Central memory CD8-positive, alpha-beta T cell (primary cell): Measurements from ENCODE around the gene CHPT1.
"Not testable (repeated sequence)": the region's sequence is repeated elsewhere in the genome, so short reads cannot be mapped to it uniquely, and the experiment has no call there.

Experiments used
- ATAC-seq: fragments of 150-1000 bp; cut with Tn5 transposase; replicated peaks from 2 replicates; pipeline ENCODE4 v1.10.0; 2022; ENCODE audit warnings: mild to moderate bottlenecking, moderate FRiP score, moderate number of reproducible peaks; ENCODE audit not compliant: poor library complexity, severe bottlenecking; ENCODE audit errors: extremely low read depth
- DNase-seq, 2 donors: peaks; one replicate each; pipeline ENCODE4 v3.0.0; 2021; ENCODE audit warnings: low spot score in 2 of 2
- H3K27ac Mint-ChIP-seq: one replicate; pipeline ENCODE4 v1.8.0; 2022; ENCODE audit warnings: low read depth, mild to moderate bottlenecking, moderate library complexity, mixed read lengths
- H3K27me3 Mint-ChIP-seq: one replicate; pipeline ENCODE4 v1.8.0; 2022; ENCODE audit warnings: mixed read lengths
- H3K36me3 Mint-ChIP-seq: one replicate; pipeline ENCODE4 v1.8.0; 2022; ENCODE audit warnings: mild to moderate bottlenecking, moderate library complexity, mixed read lengths; ENCODE audit not compliant: insufficient read depth
- H3K4me1 Mint-ChIP-seq: one replicate; pipeline ENCODE4 v1.8.0; 2022; ENCODE audit warnings: mixed read lengths
- H3K4me3 Mint-ChIP-seq: one replicate; pipeline ENCODE4 v1.8.0; 2022; ENCODE audit warnings: mild to moderate bottlenecking, moderate library complexity, mixed read lengths
- H3K9me3 Mint-ChIP-seq: one replicate; pipeline ENCODE4 v1.8.0; 2022; ENCODE audit warnings: mixed read lengths

CHPT1 gene

DNA sequence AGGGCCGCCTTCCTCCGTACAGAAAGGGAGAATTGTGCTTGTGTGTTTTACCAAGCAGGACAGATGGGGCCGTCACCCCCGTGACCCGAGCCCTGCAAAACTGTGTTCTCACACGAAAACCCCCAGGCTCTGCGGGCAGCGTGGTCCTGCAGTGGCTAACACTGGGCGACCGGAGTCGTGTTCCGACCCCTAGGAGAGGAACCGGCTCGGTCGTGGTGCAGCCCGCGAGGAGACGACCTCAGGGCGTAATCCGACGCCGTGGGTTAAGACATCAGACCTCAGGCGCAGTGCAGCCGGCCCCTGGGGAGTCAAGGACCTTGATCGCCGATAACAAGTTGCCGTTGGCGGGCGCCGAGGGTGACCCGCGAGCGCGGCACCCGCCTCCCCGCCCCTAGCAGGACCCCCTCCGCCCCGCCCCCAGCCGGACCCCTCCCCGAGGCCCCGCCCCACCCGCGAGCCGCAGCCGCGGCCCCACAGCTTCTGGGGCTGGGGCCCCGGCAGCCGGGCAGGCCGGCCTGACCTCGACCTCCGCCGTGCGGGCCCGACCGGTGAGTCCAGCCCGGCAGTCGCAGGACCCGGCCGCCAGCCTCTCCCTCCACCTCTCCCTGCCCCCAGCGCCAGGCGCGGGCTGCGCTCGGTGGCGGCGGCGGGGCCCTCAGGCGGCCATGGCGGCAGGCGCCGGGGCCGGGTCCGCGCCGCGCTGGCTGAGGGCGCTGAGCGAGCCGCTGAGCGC, at the start of gene CHPT1:
CHPT1 (plus strand) TSS at position 444 of the 733 bp plus-strand sequence; CDS start at position 666, 222 bp downstream.
- peak within 1 kb of the TSS; percentile 94 for H3K4me3 Mint-ChIP-seq

DNA sequence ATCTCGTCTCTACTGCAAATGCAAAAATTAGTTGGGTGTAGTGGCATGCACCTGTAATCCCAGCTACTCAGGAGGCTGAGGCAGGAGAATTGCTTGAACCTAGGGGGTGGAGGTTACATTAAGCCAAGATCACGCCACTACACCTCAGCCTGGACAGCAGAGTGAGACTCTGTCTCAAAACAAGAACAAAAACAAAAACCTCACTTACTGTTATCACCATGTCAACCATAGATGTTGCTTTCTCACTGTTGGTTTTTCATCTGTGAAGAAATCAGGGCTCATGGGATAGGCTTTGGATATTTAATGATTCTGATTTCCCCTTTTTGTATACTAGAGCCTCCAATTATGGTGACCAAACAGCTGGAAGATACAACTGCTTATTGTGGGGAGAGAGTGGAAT, 49.7 kb upstream of the CHPT1 start:
- DNase-seq (no peak), ATAC-seq (no peak)
- Mint-ChIP-seq H3K27me3 (peaks cover 52% of the 10 kb centered on the region), H3K4me3 (no peak overlapping the region), H3K4me1 (peaks cover 5% of the 10 kb centered on the region), H3K27ac (no peak overlapping the region), H3K9me3 (no peaks in the 10 kb centered on the region), H3K36me3 (peaks cover 2% of the 10 kb centered on the region)

More for the DNA sequence above, at the start of gene CHPT1:
- Mint-ChIP-seq H3K27me3 (no peaks in the 10 kb centered on the region), H3K4me1 (peaks cover 39% of the 10 kb centered on the region), H3K27ac (peak within 1 kb of the TSS; percentile 76), H3K9me3 (no peaks in the 10 kb centered on the region), H3K36me3 (peaks cover 11% of the 10 kb centered on the region)
- DNase-seq = peak; percentile 28 to 46
- peak; percentile 77 for ATAC-seq

DNA sequence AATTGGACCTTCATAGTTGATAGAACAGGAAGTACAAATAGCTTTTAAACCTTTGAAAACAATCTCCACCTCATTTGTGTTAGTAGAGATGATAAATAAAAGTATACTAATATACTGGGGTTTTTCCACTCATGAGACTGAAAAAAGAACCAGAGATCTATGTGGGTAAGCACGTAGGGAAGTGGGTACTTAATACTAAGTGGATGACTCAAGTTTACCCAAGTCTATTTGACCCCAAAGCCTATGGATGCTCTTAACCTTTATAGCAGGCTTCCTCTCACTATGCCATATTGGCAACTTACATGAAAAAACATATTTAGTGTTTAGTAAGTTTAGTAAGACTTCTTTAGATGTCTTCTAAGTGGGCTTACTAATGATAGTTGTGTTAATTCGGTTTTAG, 49.2 kb upstream of the CHPT1 start:
- Mint-ChIP-seq H3K27ac (no peak overlapping the region), H3K4me1 (peaks cover 5% of the 10 kb centered on the region), H3K9me3 (no peaks in the 10 kb centered on the region), H3K4me3 (no peak overlapping the region), H3K36me3 (peaks cover 2% of the 10 kb centered on the region), H3K27me3 (peaks cover 52% of the 10 kb centered on the region)
- DNase-seq = no peak
- ATAC-seq = no peak

DNA sequence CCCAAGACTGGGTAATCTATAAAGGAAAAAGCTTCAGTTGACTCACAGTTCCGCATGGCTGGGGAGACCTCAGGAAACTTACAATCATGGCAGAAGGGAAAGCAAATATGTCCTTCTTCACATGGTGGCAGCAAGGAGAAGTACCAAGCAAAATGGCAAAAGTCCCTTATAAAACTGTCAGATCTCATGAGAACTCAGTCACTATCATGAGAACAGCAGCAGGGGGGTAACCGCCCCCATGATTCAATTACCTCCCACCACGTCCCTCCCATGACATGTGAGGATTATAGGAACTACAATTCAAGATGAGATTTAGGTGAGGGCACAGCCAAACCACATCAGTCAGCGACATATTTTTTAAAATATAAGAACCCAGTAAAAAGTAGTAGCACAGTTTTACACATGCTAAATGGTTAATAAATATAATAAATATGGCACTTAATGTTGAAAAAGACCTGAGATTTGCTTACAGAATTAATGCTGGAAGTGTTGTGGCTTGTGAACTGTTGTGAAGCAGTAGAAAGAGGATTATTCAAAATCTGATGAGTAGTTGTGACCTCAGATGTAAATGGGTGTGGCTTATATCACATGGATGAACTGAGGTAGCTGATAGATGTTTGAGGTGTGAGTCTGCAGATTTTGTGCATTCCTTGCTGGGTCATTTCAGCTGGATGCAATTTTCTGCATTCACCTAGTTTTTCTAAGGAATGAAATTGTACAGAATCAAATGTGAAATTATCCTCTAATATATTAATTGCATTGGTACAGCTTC, 46.9 kb upstream of the CHPT1 start:
- no peak overlapping the region for H3K4me3 Mint-ChIP-seq
- H3K4me1 Mint-ChIP-seq = peaks cover 5% of the 10 kb centered on the region
- peaks cover 61% of the 10 kb centered on the region for H3K27me3 Mint-ChIP-seq
- no peak for DNase-seq
- no peaks in the 10 kb centered on the region for H3K9me3 Mint-ChIP-seq
- no peak overlapping the region for H3K27ac Mint-ChIP-seq
- no peak for ATAC-seq
- H3K36me3 Mint-ChIP-seq = peaks cover 2% of the 10 kb centered on the region

DNA sequence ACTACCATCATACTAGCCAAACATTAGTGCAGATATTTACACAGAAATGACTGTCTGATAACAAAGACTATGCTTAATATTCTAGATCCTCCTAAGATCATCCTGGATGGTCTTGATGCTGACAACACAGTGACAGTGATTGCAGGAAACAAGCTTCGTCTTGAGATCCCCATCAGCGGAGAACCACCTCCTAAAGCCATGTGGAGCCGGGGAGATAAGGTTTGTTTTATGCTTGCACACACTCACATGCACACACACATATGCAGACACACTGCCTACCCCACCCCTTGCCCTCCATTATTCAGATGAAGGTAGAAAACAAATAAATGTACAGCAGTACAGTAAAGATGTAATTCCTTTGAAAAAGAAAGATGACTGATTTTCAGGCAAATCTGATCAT, 44.4 kb upstream of the CHPT1 start:
- Mint-ChIP-seq H3K27ac (no peak overlapping the region), H3K27me3 (peaks cover 71% of the 10 kb centered on the region), H3K4me3 (no peak overlapping the region), H3K4me1 (no peaks in the 10 kb centered on the region), H3K36me3 (peaks cover 2% of the 10 kb centered on the region), H3K9me3 (no peaks in the 10 kb centered on the region)
- no peak for ATAC-seq
- DNase-seq = no peak

DNA sequence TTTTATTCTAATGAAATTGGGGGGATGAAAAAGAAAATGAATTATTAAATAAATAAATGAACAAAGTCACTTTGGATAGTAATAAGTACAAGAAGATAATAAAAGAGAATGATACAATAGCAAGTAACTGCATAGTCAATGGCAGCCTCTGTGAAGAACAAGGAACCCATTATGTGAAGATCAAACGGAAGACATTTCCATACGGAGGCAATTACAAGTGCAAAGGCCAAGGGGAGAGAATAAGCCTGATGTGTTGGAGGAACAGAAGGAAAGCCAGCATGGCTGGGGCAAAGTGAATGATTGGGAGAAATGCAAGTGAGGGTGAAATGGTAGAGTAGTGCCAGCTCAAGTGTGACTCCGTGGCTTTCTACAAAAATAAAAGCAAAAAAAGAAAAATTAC, 43.9 kb upstream of the CHPT1 start:
- Mint-ChIP-seq H3K36me3 (peaks cover 2% of the 10 kb centered on the region), H3K27ac (no peak overlapping the region), H3K4me1 (no peaks in the 10 kb centered on the region), H3K9me3 (no peaks in the 10 kb centered on the region), H3K27me3 (peaks cover 71% of the 10 kb centered on the region), H3K4me3 (no peak overlapping the region)
- no peak for DNase-seq
- no peak for ATAC-seq

DNA sequence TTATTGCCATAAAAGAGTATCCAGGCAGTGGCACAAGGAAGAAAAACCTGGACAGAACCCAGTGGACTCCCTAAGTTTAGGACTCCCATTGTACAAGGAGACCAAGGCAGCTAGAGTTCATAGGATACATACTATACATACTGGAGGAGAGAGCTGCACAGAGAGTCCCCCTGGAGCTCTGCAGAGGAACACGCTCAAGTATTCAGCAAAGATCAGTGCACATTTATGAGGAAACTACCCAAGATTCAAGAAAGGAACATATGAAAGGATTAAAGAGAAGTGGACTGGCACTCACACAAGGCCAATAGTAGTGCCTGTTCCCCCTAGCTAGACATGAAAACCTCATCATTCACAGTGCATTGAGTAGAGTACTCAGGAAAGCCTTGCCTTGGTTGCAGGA, 43.0 kb upstream of the CHPT1 start:
- Mint-ChIP-seq H3K4me3 (no peak overlapping the region), H3K36me3 (peaks cover under 1% of the 10 kb centered on the region), H3K27ac (no peak overlapping the region), H3K4me1 (no peaks in the 10 kb centered on the region), H3K9me3 (no peaks in the 10 kb centered on the region), H3K27me3 (peaks cover 65% of the 10 kb centered on the region)
- ATAC-seq (no peak), DNase-seq (no peak)

DNA sequence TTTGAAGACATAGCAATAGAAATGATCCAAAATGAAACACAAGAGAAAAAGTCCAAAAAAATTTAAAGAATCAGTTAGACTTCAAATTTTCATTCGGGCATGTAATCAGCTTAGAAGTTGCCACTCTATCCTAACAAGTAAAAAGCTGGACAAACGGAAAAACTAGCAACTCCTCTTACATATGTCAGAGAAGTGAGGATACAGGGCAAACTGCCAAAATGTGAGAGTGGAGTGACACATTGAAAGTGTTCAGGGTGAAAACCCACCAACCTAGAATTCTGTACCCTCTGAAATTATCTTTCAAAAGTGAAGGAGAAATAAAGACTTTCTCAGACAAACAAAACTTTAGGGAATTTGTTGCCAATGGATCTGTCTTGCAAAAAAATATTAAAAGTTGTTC, 42.0 kb upstream of the CHPT1 start:
- Mint-ChIP-seq H3K27ac (no peak overlapping the region), H3K4me1 (no peaks in the 10 kb centered on the region), H3K36me3 (no peaks in the 10 kb centered on the region), H3K27me3 (peaks cover 56% of the 10 kb centered on the region), H3K4me3 (no peak overlapping the region), H3K9me3 (no peaks in the 10 kb centered on the region)
- no peak for ATAC-seq
- no peak for DNase-seq

DNA sequence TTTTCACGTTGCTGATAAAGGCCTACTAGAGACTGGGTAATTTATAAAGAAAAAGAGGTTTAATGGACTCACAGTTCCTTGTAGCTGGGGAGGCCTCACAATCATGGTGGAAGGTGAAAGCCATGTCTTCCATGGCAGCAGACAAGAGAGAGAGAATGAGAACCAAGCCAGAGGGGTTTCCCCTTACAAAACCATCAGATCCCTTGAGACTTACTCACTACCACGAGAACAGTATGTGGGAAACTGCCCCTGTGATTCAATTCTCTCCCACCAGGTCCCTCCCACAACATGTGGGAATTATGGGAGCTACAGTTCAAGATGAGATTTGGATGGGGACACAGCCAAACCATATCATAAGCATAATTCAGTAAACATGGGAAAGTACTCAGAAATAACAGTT, 36.8 kb upstream of the CHPT1 start:
- H3K27ac Mint-ChIP-seq, ATAC-seq, DNase-seq, H3K4me3 Mint-ChIP-seq, H3K36me3 Mint-ChIP-seq, H3K4me1 Mint-ChIP-seq, H3K9me3 Mint-ChIP-seq: not testable (repeated sequence)
- peaks cover 13% of the 10 kb centered on the region for H3K27me3 Mint-ChIP-seq

DNA sequence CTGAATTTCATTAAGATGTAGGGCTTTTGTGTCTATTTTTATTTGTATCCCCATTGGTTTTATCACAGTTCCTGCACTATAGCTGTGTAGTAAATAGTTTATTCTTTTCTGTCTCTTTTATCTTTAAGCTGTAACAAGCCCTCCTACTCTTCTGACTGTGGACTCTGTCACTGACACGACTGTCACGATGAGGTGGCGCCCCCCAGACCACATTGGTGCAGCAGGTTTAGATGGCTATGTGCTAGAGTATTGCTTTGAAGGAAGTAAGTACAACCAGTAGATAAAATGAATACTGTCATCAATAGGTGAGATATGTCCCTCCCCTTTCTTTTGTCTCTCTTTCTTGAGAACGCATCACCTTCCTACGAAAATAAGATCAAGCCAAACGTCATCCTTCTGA, 34.1 kb upstream of the CHPT1 start:
- Mint-ChIP-seq H3K27me3 (peaks cover 14% of the 10 kb centered on the region), H3K27ac (no peak overlapping the region), H3K9me3 (no peaks in the 10 kb centered on the region), H3K36me3 (no peaks in the 10 kb centered on the region), H3K4me3 (no peak overlapping the region), H3K4me1 (no peaks in the 10 kb centered on the region)
- ATAC-seq (no peak), DNase-seq (no peak)

DNA sequence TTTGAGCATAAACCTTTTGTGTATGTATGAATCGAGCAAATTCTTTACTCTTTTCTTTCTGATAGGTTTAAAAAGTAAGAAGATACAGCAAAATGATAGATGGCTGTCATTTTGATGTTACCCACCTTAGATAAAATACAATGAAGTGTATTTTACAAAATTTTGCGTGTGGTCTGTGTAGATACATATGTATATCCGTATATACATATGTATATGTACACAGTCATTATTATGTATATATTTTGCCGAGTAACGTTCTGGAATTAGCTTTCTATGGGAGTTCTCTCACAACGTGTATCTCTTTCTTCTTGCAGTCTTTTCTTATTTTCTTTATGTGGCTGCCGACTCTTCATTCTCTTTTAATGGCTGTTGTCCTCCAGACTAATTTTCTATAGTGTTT, 32.4 kb upstream of the CHPT1 start:
- DNase-seq (no peak), ATAC-seq (no peak)
- peaks cover 14% of the 10 kb centered on the region for H3K27me3 Mint-ChIP-seq
- H3K4me3 Mint-ChIP-seq = no peak overlapping the region
- H3K27ac Mint-ChIP-seq = no peak overlapping the region
- peaks cover 1% of the 10 kb centered on the region for H3K36me3 Mint-ChIP-seq
- H3K9me3 Mint-ChIP-seq = no peaks in the 10 kb centered on the region
- H3K4me1 Mint-ChIP-seq = peaks cover under 1% of the 10 kb centered on the region

DNA sequence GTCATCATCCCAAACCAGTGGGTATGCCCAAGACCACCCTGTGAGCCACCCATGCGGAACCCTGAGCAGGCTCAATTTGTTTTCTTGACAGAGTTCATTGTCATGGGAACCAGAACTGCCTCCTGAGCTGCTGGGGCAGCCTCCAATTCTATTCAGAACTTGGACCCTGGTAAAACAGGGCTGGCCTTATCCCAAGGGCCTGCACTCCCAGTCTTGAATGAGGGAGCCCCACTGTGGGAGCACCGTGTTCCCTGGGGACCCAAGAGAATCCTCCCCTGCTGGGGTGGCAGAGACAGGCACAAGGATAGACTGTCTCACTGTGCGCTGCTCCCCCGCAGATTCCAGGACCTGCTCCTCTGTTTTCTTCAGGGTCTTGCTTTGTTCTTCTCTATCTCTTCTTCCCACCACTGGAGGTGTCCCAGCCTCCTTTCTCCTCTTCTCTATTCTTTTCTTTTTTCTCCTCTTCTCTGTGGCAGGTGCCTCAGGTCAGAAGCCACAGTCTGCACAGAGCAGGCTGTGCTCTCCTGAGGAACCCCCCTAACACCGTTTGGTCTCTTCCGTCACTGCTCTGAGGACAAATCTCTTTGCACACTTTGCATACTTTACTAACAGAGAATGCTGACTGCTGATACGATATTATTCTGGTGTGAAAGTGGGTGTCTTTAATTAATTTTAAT, 31.2 kb upstream of the CHPT1 start:
- H3K4me1 Mint-ChIP-seq = peaks cover 8% of the 10 kb centered on the region
- H3K9me3 Mint-ChIP-seq = no peaks in the 10 kb centered on the region
- H3K27me3 Mint-ChIP-seq = peaks cover 14% of the 10 kb centered on the region
- no peak for ATAC-seq
- H3K36me3 Mint-ChIP-seq = peaks cover 3% of the 10 kb centered on the region
- no peak for DNase-seq
- peak overlapping the region; percentile 8 for H3K27ac Mint-ChIP-seq
- no peak overlapping the region for H3K4me3 Mint-ChIP-seq
